Keratinocyte (primary cell): Measurements from ENCODE around the gene CYCS.

Source experiments
- CTCF ChIP-seq, 3 experiments: IDR thresholded peaks in 1 of 3; conservative IDR thresholded peaks in 1 of 3; optimal IDR thresholded peaks in 1 of 3; 2 replicates in 2 of 3; 3 replicates in 1 of 3; pipeline versions ENCODE3 to v1.5.1; 2011; ENCODE audit warnings: low read length in 3 of 3, mild to moderate bottlenecking in 3 of 3, moderate library complexity in 2 of 3, control low read depth in 1 of 3, inconsistent platforms in 1 of 3; ENCODE audit not compliant: insufficient read depth in 2 of 3; ENCODE audit errors: extremely low read depth in 1 of 3
- EZH2 ChIP-seq: IDR thresholded peaks from one replicate; pipeline ENCODE4 v1.6.1; 2012; ENCODE audit warnings: inconsistent platforms, mild to moderate bottlenecking, low read length, moderate library complexity

GRCh38 chr7:25118048-25118753 is 6.9 kb downstream of the CYCS start:
- TF ChIP-seq CTCF (optimal IDR thresholded peaks at IDR 0.05 in 1 of 3, IDR thresholded peaks at IDR 0.05 in 1 of 3, conservative IDR thresholded peaks at IDR 0.05 in 1 of 3; ENCODE audit: extremely low read depth in 1 of 3, insufficient read depth in 2 of 3, low read length in 3 of 3) (no peak), EZH2 (no peak)
